ENCODE measurements around the gene MB.

GRCh38 chr22:35561796-35562526, 55.2 kb downstream of the MB start:
- TF ChIP-seq POLR2AphosphoS5 (IDR thresholded peaks at IDR 0.05; ENCODE audit: borderline replicate concordance, low read depth, low read length) (no peak), EZH2 (IDR thresholded peaks at IDR 0.05) (no peak), FOXP2 (optimal IDR thresholded peaks at IDR 0.05; ENCODE audit: control extremely low read depth, extremely low read length, insufficient read depth) (no peak)

All from SK-N-MC (cell line).